HL-60 (cell line): ENCODE results near the gene EXOC2.

ENCODE experiments used
- CTCF ChIP-seq: IDR thresholded peaks from one replicate; pipeline ENCODE4 v1.5.1; 2011; ENCODE audit warnings: low read length, control low read depth, inconsistent platforms; ENCODE audit not compliant: insufficient read depth
- GABPA ChIP-seq: IDR thresholded peaks from 2 replicates; pipeline ENCODE4 v1.6.1; 2012; ENCODE audit warnings: low read depth
- POLR2AphosphoS5 ChIP-seq: IDR thresholded peaks from 2 replicates; pipeline ENCODE4 v1.6.1; 2012; ENCODE audit warnings: low read depth
- REST ChIP-seq: IDR thresholded peaks from 2 replicates; pipeline ENCODE4 v1.6.1; 2012; ENCODE audit warnings: low read depth; ENCODE audit not compliant: insufficient replicate concordance
- SPI1 ChIP-seq: IDR thresholded peaks from 2 replicates; pipeline ENCODE4 v1.6.1; 2012; ENCODE audit warnings: low read depth, mild to moderate bottlenecking, borderline replicate concordance

GRCh38 chr6:683742-684440 lies 9.0 kb downstream of the EXOC2 start:
- no peak for TF ChIP-seq CTCF
- no peak for TF ChIP-seq REST
- no peak for TF ChIP-seq GABPA
- TF ChIP-seq POLR2AphosphoS5 = no peak
- no peak for TF ChIP-seq SPI1
